Calu3 (cell line): ENCODE results near the gene NAV2. TPM values are rescaled to one million over a fixed set of nuclear protein-coding genes. Genes with fewer than 3 reads are reported as not detected.

Experiments used
- BruUV-seq: library from RNA; stranded (reverse); fragments of 400-500 nt; replicated peaks from 2 replicates; lab custom pipeline; 2021; lab: Mats Ljungman, UMichigan
- CTCF ChIA-PET: fragments of 300-600 bp; sonication (Branson Sonifier 250); formaldehyde crosslinking; loops from one replicate; lab custom pipeline; 2022; ENCODE audit warnings: antibody characterized with exemption; lab: Charles Lee
- DNase-seq: peaks from one replicate; pipeline ENCODE4 v3.0.0; 2022
- H3K27ac Mint-ChIP-seq: one replicate; pipeline ENCODE4 v1.8.0; 2022; ENCODE audit warnings: mixed read lengths; ENCODE audit not compliant: unreplicated experiment
- H3K27me3 Mint-ChIP-seq: one replicate; pipeline ENCODE4 v1.8.0; 2022; ENCODE audit warnings: mixed read lengths; ENCODE audit not compliant: unreplicated experiment
- H3K36me3 Mint-ChIP-seq: one replicate; pipeline ENCODE4 v1.8.0; 2022; ENCODE audit warnings: mild to moderate bottlenecking, moderate library complexity, mixed read lengths; ENCODE audit not compliant: insufficient read depth, unreplicated experiment
- H3K4me1 Mint-ChIP-seq: one replicate; pipeline ENCODE4 v1.8.0; 2022; ENCODE audit warnings: mild to moderate bottlenecking, low read depth, mixed read lengths; ENCODE audit not compliant: unreplicated experiment
- H3K4me3 Mint-ChIP-seq: one replicate; pipeline ENCODE4 v1.8.0; 2022; ENCODE audit warnings: mild to moderate bottlenecking, low read depth, moderate library complexity, mixed read lengths; ENCODE audit not compliant: unreplicated experiment
- H3K9me3 Mint-ChIP-seq: one replicate; pipeline ENCODE4 v1.8.0; 2022; ENCODE audit warnings: low read depth, mixed read lengths; ENCODE audit not compliant: unreplicated experiment
- intact Hi-C: fragments of 100-400 bp; cut with micrococcal nuclease; formaldehyde crosslinking; loops from one replicate; pipeline ENCODE4 v1.10.0; 2022; ENCODE audit not compliant: unreplicated experiment
- total RNA-seq: library from RNA; stranded (reverse); gene quantifications from 2 replicates; pipeline ENCODE4 v1.2.3, GENCODE V29; 2022
- TF ChIP-seq, protein P1 (sequence below): fragments of 200-600 bp; IDR thresholded peaks from one replicate; pipeline ENCODE4 v1.8.0; 2022; ENCODE audit warnings: antibody characterized with exemption; ENCODE audit not compliant: unreplicated experiment

Gene NAV2
- total RNA-seq, 1 experiment from 2014 or later, result 21.4 TPM

DNA sequence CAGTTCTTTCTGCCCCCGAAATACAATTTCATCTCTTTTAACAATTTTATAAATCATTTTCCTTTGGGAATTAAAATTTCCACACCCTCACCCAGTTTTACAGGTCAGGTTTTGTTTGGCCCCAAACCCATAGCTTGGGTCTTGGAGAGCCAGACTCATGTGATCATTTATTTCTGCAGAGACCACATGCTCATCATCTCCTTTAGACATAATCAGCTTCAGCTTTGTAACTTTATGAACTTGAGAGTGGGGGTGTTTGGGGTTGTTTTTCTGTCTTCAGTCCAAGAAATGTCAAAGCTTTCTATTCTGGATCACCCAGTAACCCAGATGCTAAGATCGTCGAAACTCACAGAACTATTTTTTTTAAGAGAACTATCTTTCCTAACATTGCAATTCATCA, 376.7 kb downstream of the NAV2 start:
- Mint-ChIP-seq H3K27me3 (no peaks in the 10 kb centered on the region), H3K9me3 (no peaks in the 10 kb centered on the region), H3K4me3 (no peak overlapping the region), H3K36me3 (no peaks in the 10 kb centered on the region), H3K27ac (no peak overlapping the region), H3K4me1 (no peaks in the 10 kb centered on the region)
- TF ChIP-seq, protein P1, sequence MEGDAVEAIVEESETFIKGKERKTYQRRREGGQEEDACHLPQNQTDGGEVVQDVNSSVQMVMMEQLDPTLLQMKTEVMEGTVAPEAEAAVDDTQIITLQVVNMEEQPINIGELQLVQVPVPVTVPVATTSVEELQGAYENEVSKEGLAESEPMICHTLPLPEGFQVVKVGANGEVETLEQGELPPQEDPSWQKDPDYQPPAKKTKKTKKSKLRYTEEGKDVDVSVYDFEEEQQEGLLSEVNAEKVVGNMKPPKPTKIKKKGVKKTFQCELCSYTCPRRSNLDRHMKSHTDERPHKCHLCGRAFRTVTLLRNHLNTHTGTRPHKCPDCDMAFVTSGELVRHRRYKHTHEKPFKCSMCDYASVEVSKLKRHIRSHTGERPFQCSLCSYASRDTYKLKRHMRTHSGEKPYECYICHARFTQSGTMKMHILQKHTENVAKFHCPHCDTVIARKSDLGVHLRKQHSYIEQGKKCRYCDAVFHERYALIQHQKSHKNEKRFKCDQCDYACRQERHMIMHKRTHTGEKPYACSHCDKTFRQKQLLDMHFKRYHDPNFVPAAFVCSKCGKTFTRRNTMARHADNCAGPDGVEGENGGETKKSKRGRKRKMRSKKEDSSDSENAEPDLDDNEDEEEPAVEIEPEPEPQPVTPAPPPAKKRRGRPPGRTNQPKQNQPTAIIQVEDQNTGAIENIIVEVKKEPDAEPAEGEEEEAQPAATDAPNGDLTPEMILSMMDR, result no peak
- intact Hi-C loops, result no loop called here
- no peak for DNase-seq
- CTCF ChIA-PET, result no interaction called here
- BruUV-seq, result no TSS peak

DNA sequence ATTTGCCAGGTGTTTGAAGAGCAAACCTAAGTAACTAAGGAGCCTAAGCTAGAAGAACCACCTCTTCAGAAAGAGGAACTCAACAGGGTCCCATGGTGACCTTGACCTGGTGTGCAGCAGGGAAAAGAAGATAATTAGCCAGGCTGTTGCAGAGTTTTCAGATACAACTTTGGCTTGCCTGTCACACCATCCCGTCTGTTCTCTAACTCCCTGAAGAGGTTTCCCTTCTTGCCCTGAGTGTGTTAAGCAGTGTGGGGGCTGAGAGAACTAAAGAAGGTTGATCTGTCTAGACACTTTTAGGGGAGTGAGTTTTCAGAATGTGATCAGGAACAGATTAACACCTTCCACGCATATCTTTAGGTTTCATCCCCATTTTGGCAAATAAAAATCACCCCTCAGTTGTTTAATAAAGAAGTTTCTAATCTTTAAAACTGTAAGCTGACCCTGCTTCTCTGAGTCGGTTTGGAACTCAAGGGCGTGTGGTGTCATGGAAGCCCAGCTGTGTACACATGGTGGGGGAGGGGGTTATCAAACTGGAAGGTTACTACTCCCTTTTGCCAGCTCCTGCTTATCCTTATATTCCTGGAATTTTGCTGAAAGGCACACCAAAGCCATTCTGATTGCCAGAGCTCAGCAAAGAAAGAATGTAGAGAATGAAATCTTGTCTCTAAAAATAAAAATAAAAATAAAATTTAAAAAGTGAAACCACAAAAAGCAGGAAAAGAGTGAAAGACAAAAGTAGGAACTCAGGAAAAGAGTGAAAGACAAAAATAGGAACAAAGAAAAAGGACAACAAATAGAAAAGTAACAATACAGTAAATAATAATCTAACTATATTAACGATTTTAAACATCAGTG, 377.4 kb downstream of the NAV2 start:
- Mint-ChIP-seq H3K27me3 (no peaks in the 10 kb centered on the region), H3K4me1 (no peaks in the 10 kb centered on the region), H3K4me3 (no peak overlapping the region), H3K36me3 (no peaks in the 10 kb centered on the region), H3K9me3 (no peaks in the 10 kb centered on the region), H3K27ac (no peak overlapping the region)
- CTCF ChIA-PET, result no interaction called here
- TF ChIP-seq, protein P1, result no peak
- no peak for DNase-seq
- BruUV-seq, result no TSS peak
- intact Hi-C loops, result no loop called here

DNA sequence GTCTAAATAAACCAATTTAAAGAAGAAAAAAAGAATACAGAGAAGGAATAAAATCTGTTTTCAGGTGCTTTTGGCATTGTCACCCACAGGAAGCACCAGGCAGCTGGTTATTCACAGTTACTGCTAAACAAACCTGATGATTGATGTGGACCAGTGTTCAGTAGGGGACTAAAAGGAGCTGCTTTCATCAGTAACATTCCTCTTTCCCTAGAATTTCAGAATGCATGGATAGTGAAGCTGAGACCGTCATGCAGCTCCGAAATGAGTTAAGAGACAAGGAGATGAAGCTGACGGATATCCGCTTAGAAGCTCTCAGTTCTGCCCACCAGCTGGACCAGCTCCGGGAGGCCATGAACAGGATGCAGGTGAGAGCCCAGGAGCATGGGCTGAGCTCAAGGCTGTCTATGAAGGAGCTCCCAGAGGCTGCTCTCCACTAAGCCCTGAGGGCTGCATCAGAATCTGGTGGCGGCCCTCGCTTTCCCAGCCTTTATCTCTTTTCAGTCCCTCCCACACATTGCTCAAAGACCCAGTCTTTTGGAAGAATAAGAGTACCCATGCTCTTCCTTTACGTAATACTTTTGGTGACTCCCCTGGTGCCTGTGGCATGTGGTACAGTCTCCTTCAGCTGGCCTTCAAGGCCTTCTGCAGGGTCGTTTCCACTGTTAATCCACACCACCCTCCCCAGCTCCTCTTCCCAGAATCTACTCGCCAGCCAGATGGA, 378.2 kb downstream of the NAV2 start:
- TF ChIP-seq, protein P1, result no peak
- H3K27me3 Mint-ChIP-seq, result no peaks in the 10 kb centered on the region
- H3K9me3 Mint-ChIP-seq, result no peaks in the 10 kb centered on the region
- BruUV-seq, result no TSS peak
- no peaks in the 10 kb centered on the region for H3K4me1 Mint-ChIP-seq
- no peak overlapping the region for H3K4me3 Mint-ChIP-seq
- DNase-seq, result no peak
- H3K27ac Mint-ChIP-seq, result no peak overlapping the region
- CTCF ChIA-PET, result no interaction called here
- intact Hi-C loops, result no loop called here
- no peaks in the 10 kb centered on the region for H3K36me3 Mint-ChIP-seq

DNA sequence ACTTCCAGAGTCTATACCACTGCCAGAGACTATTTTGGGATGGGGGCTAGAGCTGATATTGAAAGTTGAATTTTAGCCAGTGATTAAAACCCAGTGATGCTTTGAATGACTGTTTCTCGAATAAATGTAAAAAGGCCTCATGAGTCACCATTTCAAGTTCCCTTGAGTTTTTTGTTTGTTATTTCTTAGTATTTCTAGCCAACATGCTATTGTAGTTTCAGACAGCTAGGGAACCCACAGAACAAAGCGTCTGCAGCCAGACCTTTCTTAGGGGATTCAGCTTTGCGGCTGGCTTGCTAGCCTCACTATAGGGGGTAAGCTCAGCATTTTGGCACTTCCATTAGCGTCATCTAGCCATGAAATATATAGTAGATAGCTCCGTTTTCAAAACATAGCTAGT, 381.1 kb downstream of the NAV2 start:
- H3K36me3 Mint-ChIP-seq, result no peaks in the 10 kb centered on the region
- no peak overlapping the region for H3K27ac Mint-ChIP-seq
- TF ChIP-seq, protein P1, result no peak
- intact Hi-C loops, result no loop called here
- no peak overlapping the region for H3K4me3 Mint-ChIP-seq
- CTCF ChIA-PET, result no interaction called here
- H3K9me3 Mint-ChIP-seq, result no peaks in the 10 kb centered on the region
- no TSS peak for BruUV-seq
- no peaks in the 10 kb centered on the region for H3K4me1 Mint-ChIP-seq
- DNase-seq, result no peak
- no peaks in the 10 kb centered on the region for H3K27me3 Mint-ChIP-seq
